GM10266 (cell line): ENCODE measurements around the gene ZDHHC5.

Source experiments
- DNase-seq: peaks from one replicate; pipeline ENCODE4 v3.0.0; 2012; ENCODE audit errors: extremely low spot score
- CTCF ChIP-seq: IDR thresholded peaks from 2 replicates; pipeline ENCODE4 v1.5.1; 2012; ENCODE audit warnings: mild to moderate bottlenecking, low read depth; ENCODE audit not compliant: control insufficient read depth, insufficient read depth; ENCODE audit errors: missing control alignments

Gene ZDHHC5

GRCh38 chr11:57644748-57645688 is 22.9 kb upstream of the ZDHHC5 start:
- TF ChIP-seq CTCF: peak; percentile 72

GRCh38 chr11:57645689-57646085 is 22.2 kb upstream of the ZDHHC5 start:
- no peak for DNase-seq
- no peak for TF ChIP-seq CTCF

More at GRCh38 chr11:57644748-57645688, 22.9 kb upstream of the ZDHHC5 start:
- DNase-seq: peak; percentile 84

GRCh38 chr11:57646194-57646798 is 21.6 kb upstream of the ZDHHC5 start:
- no peak for TF ChIP-seq CTCF
- no peak for DNase-seq

GRCh38 chr11:57646799-57647303 is 21.1 kb upstream of the ZDHHC5 start:
- TF ChIP-seq CTCF: no peak
- DNase-seq: no peak

GRCh38 chr11:57647372-57647771 is 20.5 kb upstream of the ZDHHC5 start:
- DNase-seq: no peak
- TF ChIP-seq CTCF: no peak

GRCh38 chr11:57647960-57648800 is 19.7 kb upstream of the ZDHHC5 start:
- TF ChIP-seq CTCF: no peak
- DNase-seq: no peak
